OCI-LY3 (cell line): ENCODE data around the gene NTNG2.

Experiments used
- H2AFZ ChIP-seq: fragments of 200-600, 300-600 bp; shearing (Covaris generic); 2 replicates; pipeline ENCODE4 v1.6.0; 2014; ENCODE audit warnings: antibody characterized with exemption, low read depth, low read length
- H3K27ac ChIP-seq: fragments of 200-600, 300-600 bp; sonication (generic); 2 replicates; pipeline ENCODE4 v1.5.1; 2014; ENCODE audit warnings: mild to moderate bottlenecking, low read length, moderate library complexity, mixed read lengths
- H3K27me3 ChIP-seq: fragments of 200-600, 300-600 bp; sonication (generic); 2 replicates; pipeline ENCODE4 v1.6.1; 2014; ENCODE audit warnings: low read depth, low read length, mixed read lengths
- H3K36me3 ChIP-seq: fragments of 200-600, 300-600 bp; sonication (generic); replicated peaks from 2 replicates; pipeline ENCODE3; 2014; ENCODE audit warnings: low read depth, low read length, mixed read lengths
- H3K4me1 ChIP-seq: fragments of 300-600, 200-600 bp; sonication (generic); 2 replicates; pipeline ENCODE4 v1.6.1; 2014; ENCODE audit warnings: low read length, mixed read lengths
- H3K4me2 ChIP-seq: fragments of 200-600, 300-600 bp; sonication (generic); 2 replicates; pipeline ENCODE4 v1.6.1; 2014; ENCODE audit warnings: low read length, mixed read lengths
- H3K4me3 ChIP-seq: fragments of 300-600, 200-600 bp; sonication (generic); 2 replicates; pipeline ENCODE4 v1.5.1; 2014; ENCODE audit warnings: antibody characterized with exemption, mild to moderate bottlenecking, low read length, moderate library complexity
- H3K79me2 ChIP-seq: fragments of 300-600, 200-600 bp; shearing (Covaris generic); 2 replicates; pipeline ENCODE4 v1.6.1; 2014; ENCODE audit warnings: mild to moderate bottlenecking, low read length, mixed read lengths
- H3K9ac ChIP-seq: fragments of 300-600, 200-600 bp; shearing (Covaris generic); 2 replicates; pipeline ENCODE4 v1.6.0; 2014; ENCODE audit warnings: mild to moderate bottlenecking, low read length, moderate library complexity
- H3K9me3 ChIP-seq: fragments of 200-600, 300-600 bp; shearing (Covaris generic); 2 replicates; pipeline ENCODE4 v1.6.1; 2014; ENCODE audit warnings: low read length, mixed read lengths; ENCODE audit not compliant: insufficient read depth
- H4K20me1 ChIP-seq: fragments of 200-600, 300-600 bp; sonication (generic); 2 replicates; pipeline ENCODE4 v1.6.1; 2016; ENCODE audit warnings: low read length, mixed read lengths; ENCODE audit not compliant: insufficient read depth
- EZH2phosphoT487 ChIP-seq: fragments of 200-600 bp; shearing (Covaris generic); IDR thresholded peaks from 2 replicates; pipeline ENCODE4 v1.6.1; 2018; ENCODE audit warnings: antibody characterized with exemption, mixed run types, low read depth
- TF ChIP-seq, protein P1 (sequence below): fragments of 200-600, 300-600 bp; sonication (generic); IDR thresholded peaks from 2 replicates; pipeline ENCODE4 v1.5.1; 2014; ENCODE audit warnings: antibody characterized with exemption, low read length, low read depth

The NTNG2 gene

DNA sequence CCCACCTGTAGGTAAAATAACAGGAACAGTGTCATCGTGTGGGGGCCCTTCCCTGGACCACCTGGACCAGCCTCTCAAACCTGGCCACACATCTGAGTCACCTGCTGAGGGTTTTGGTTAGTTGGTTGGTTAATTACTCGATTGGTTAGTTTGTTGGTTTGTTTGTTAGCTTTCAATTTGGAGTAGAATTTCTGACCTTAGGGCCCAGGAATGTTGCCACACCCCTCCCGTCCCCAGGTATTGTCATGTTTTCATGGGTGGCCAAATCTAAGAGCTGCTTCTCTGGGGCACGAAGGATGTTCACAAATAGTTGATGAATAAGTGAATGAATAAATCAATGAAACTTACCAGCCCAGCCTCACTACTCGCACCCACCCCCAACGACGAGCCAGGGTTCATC is 21.9 kb downstream of the NTNG2 start:
- H3K4me1 ChIP-seq, result peaks cover 35% of the 10 kb centered on the region
- H2AFZ ChIP-seq, result no peak overlapping the region
- TF ChIP-seq, protein P1, sequence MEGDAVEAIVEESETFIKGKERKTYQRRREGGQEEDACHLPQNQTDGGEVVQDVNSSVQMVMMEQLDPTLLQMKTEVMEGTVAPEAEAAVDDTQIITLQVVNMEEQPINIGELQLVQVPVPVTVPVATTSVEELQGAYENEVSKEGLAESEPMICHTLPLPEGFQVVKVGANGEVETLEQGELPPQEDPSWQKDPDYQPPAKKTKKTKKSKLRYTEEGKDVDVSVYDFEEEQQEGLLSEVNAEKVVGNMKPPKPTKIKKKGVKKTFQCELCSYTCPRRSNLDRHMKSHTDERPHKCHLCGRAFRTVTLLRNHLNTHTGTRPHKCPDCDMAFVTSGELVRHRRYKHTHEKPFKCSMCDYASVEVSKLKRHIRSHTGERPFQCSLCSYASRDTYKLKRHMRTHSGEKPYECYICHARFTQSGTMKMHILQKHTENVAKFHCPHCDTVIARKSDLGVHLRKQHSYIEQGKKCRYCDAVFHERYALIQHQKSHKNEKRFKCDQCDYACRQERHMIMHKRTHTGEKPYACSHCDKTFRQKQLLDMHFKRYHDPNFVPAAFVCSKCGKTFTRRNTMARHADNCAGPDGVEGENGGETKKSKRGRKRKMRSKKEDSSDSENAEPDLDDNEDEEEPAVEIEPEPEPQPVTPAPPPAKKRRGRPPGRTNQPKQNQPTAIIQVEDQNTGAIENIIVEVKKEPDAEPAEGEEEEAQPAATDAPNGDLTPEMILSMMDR, result no peak
- TF ChIP-seq EZH2phosphoT487, result no peak
- H3K27me3 ChIP-seq, result peaks cover 47% of the 10 kb centered on the region
- no peaks in the 10 kb centered on the region for H3K9me3 ChIP-seq
- no peak overlapping the region for H3K9ac ChIP-seq
- H3K79me2 ChIP-seq, result no peaks in the 10 kb centered on the region
- H3K36me3 ChIP-seq, result no peaks in the 10 kb centered on the region
- H3K27ac ChIP-seq, result no peak overlapping the region
- H3K4me2 ChIP-seq, result no peak overlapping the region
- H4K20me1 ChIP-seq, result no peaks in the 10 kb centered on the region
- H3K4me3 ChIP-seq, result no peak overlapping the region

DNA sequence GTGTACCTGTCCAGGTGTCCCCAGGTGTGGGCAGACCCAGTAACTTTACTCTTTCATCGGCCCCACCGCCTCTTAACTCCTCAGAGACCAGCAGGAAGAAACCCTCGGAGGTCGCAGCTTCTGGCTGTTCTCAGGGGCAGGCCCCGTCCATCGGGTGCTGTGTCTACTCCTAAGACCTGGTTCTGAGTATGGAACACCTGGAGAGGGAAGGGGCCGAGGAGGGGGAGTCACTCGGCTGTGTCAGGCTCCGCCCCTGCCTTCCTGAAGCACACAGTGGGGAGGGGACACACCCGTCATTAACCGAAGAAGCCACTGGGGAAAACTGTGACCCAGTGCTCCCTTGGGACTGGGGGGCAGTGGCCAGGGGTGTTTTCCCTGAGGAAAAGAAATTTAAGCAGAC is 22.3 kb downstream of the NTNG2 start:
- peaks cover 47% of the 10 kb centered on the region for H3K27me3 ChIP-seq
- no peak overlapping the region for H3K4me2 ChIP-seq
- H3K9ac ChIP-seq, result no peak overlapping the region

DNA sequence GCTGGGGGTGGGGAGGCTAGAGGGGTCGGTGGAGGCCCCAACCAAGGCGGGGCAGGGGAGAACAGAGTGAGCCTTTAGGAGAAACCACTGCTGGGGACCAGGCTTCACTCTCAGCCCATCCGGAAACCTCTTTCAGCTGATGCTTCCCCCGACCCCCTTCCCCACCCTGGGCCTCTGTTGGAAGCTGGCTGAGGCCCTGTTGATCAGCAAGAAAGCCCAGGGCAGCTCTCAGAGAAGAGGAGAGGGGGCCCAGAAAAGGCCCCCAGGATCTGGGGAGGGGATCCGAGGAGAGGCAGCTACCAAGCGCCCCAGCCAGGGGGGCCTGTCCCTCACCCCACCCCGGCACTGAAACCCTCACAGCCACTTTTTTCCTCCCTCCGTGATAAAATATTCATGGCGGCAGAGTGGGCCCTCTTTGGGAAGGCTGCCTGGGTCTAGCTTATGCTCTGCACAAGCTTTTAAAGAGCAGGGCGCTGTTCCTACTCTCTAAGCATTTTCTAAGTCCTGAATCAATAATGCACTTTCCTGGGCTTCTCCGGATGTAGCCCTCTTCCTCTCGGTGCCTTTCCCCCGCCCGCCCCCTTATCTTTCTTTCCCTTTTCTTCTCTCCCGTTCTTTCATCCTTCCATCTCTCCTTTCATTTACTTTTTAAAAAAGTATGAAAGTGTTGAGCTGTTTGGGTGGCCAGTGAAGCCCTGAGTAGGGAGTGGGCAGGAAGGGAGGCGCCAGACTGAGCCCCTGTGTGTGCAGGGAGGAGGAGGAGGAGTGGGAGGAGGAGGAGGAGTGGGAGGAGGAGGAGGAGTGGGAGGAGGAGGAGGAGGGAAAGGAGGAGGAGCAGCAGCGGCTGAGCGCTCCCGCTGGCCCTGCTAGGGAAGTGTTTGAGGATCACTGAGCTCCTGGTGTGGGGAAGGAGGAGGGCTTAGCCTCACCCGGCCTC is 23.5 kb downstream of the NTNG2 start:
- Histone ChIP-seq H3K27ac (no peak overlapping the region), H3K4me2 (0 out of 2 replicates have a peak overlapping the region, but pooled peaks have one; percentile 21)

More for the DNA sequence above, 22.3 kb downstream of the NTNG2 start:
- no peaks in the 10 kb centered on the region for H3K9me3 ChIP-seq
- no peak overlapping the region for H2AFZ ChIP-seq
- TF ChIP-seq, protein P1, result no peak
- no peak for TF ChIP-seq EZH2phosphoT487
- H3K27ac ChIP-seq, result no peak overlapping the region
- no peak overlapping the region for H3K4me3 ChIP-seq
- no peaks in the 10 kb centered on the region for H3K79me2 ChIP-seq
- H3K4me1 ChIP-seq, result peaks cover 35% of the 10 kb centered on the region
- H4K20me1 ChIP-seq, result no peaks in the 10 kb centered on the region
- no peaks in the 10 kb centered on the region for H3K36me3 ChIP-seq

DNA sequence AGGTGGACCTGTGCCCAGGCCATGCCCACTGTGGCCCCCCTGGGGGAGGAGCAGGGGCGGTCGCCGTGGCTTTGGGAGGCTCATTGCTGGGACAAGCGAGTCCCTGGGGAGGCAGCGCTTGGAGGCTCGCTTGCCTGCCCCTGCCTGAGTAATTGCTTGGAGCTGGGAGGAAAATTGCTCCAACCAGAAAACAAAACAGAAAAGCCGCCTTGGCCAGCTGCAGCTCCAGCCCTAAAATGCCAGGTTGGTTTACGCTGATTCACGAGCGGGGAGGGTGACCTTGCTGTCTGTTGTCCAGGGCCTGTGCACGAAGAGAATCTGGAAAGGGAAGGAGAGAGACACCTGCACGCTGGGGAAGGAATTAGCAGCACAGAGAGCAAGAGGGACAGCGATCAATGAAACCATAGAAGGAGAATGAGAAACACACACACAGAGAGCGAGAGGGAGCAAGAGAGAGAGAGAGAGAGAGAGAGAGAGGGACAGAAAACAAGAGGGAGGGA is 25.3 kb downstream of the NTNG2 start:
- no peaks in the 10 kb centered on the region for H3K79me2 ChIP-seq
- no peak overlapping the region; the same call in 1 of the 2 replicates for H2AFZ ChIP-seq
- H3K9ac ChIP-seq, result no peak overlapping the region
- H3K4me3 ChIP-seq, result peak overlapping the region; percentile 59
- H4K20me1 ChIP-seq, result no peaks in the 10 kb centered on the region
- TF ChIP-seq EZH2phosphoT487, result no peak
- TF ChIP-seq, protein P1, result no peak
- no peaks in the 10 kb centered on the region for H3K9me3 ChIP-seq
- no peak overlapping the region for H3K27ac ChIP-seq
- H3K36me3 ChIP-seq, result no peaks in the 10 kb centered on the region
- H3K4me1 ChIP-seq, result peaks cover 35% of the 10 kb centered on the region
- H3K4me2 ChIP-seq, result peak overlapping the region; percentile 68
- peaks cover 37% of the 10 kb centered on the region for H3K27me3 ChIP-seq

More for the DNA sequence above, 23.5 kb downstream of the NTNG2 start:
- no peak overlapping the region for H3K9ac ChIP-seq
- H3K27me3 ChIP-seq, result peaks cover 40% of the 10 kb centered on the region
- no peaks in the 10 kb centered on the region for H3K36me3 ChIP-seq
- peaks cover 35% of the 10 kb centered on the region for H3K4me1 ChIP-seq
- no peaks in the 10 kb centered on the region for H3K79me2 ChIP-seq
- TF ChIP-seq, protein P1, result no peak
- TF ChIP-seq EZH2phosphoT487, result no peak
- no peak overlapping the region for H3K4me3 ChIP-seq
- H2AFZ ChIP-seq, result no peak overlapping the region
- no peaks in the 10 kb centered on the region for H3K9me3 ChIP-seq
- no peaks in the 10 kb centered on the region for H4K20me1 ChIP-seq
